Common myeloid progenitor, CD34-positive (primary cell): Measurements from ENCODE around the gene SPNS2.

Source experiments
- CTCF ChIA-PET: fragments of 350-600 bp; sonication (Branson Sonifier 250); formaldehyde crosslinking; loops from one replicate; lab custom pipeline; 2021; ENCODE audit warnings: antibody characterized with exemption; lab: Charles Lee
- POLR2A ChIA-PET: fragments of 350-600 bp; sonication (Branson Sonifier 250); formaldehyde crosslinking; loops from one replicate; lab custom pipeline; 2021; ENCODE audit warnings: antibody characterized with exemption; lab: Charles Lee
- DNase-seq, 3 donors: peaks; one replicate each; pipeline versions ENCODE4 v3.0.0 to v3.0.0-alpha.2; 2013
- H3K27ac ChIP-seq, 2 experiments: 1 replicate in 1 of 2; 2 replicates in 1 of 2; pipeline ENCODE4 v1.7.0; 2013; ENCODE audit warnings: inconsistent platforms in 2 of 2, low read length in 2 of 2, mild to moderate bottlenecking in 2 of 2, low read depth in 1 of 2, moderate library complexity in 1 of 2; ENCODE audit not compliant: severe bottlenecking in 2 of 2, insufficient read depth in 1 of 2, poor library complexity in 1 of 2
- H3K27me3 ChIP-seq, 5 experiments: replicated peaks in 2 of 5; 1 replicate in 3 of 5; 2 replicates in 2 of 5; pipeline versions ENCODE4 v1.6.1 to v1.7.0; 2013; ENCODE audit warnings: low read length in 4 of 5, mild to moderate bottlenecking in 2 of 5, moderate library complexity in 2 of 5, inconsistent platforms in 1 of 5; ENCODE audit not compliant: insufficient read depth in 5 of 5, control insufficient read depth in 4 of 5
- H3K36me3 ChIP-seq, 4 experiments: 1 replicate in 2 of 4; 2 replicates in 2 of 4; pipeline versions ENCODE4 v1.6.1 to v1.7.0; 2013; ENCODE audit warnings: low read length in 3 of 4, control low read depth in 1 of 4, mild to moderate bottlenecking in 1 of 4; ENCODE audit not compliant: control insufficient read depth in 4 of 4, insufficient read depth in 4 of 4
- H3K4me1 ChIP-seq, 4 experiments: 1 replicate in 3 of 4; 2 replicates in 1 of 4; pipeline versions ENCODE4 v1.6.1 to v1.7.1; 2013; ENCODE audit warnings: low read length in 3 of 4, mild to moderate bottlenecking in 3 of 4, control low read depth in 1 of 4, inconsistent platforms in 1 of 4, moderate library complexity in 1 of 4; ENCODE audit not compliant: control insufficient read depth in 4 of 4, insufficient read depth in 4 of 4; ENCODE audit errors: control extremely low read depth in 1 of 4
- H3K4me3 ChIP-seq, 7 experiments: 1 replicate in 4 of 7; 2 replicates in 3 of 7; pipeline versions ENCODE4 v1.5.1 to v1.7.0; 2013; ENCODE audit warnings: mild to moderate bottlenecking in 7 of 7, low read length in 6 of 7, moderate library complexity in 6 of 7, inconsistent platforms in 2 of 7, low read depth in 2 of 7, control low read depth in 1 of 7; ENCODE audit not compliant: insufficient read depth in 4 of 7, control insufficient read depth in 1 of 7; ENCODE audit errors: extremely low read depth in 1 of 7
- H3K9me3 ChIP-seq, 5 experiments: 1 replicate in 4 of 5; 2 replicates in 1 of 5; pipeline versions ENCODE4 v1.6.1 to v1.7.1; 2013; ENCODE audit warnings: low read length in 4 of 5, mild to moderate bottlenecking in 2 of 5, inconsistent platforms in 1 of 5, low read depth in 1 of 5, moderate library complexity in 1 of 5; ENCODE audit not compliant: control insufficient read depth in 4 of 5, insufficient read depth in 2 of 5; ENCODE audit errors: control extremely low read depth in 1 of 5
- WGBS: methylation state at CpG from one replicate; pipeline ENCODE4 v1.1.5; 2013; ENCODE audit not compliant: insufficient coverage; 5-methylcytosine and 5-hydroxymethylcytosine counted together

SPNS2 gene

GRCh38 chr17:4537451-4538235 lies 39.0 kb downstream of the SPNS2 start:
- WGBS: 80% methylated on average over 16 of the region's 19 CpGs
- CTCF ChIA-PET: interaction anchor here (0.6 to 3.5 kb wide), 15 partner anchors 8 to 322 kb away, joined by 3 to 18 read pairs (median 3); partner anchors contain the start of gene SPNS3
- peaks cover 11 to 90% (median 46%) of the 10 kb centered on the region in 4 experiments for H3K36me3 ChIP-seq
- no peaks in the 10 kb centered on the region for H3K9me3 ChIP-seq
- H3K4me1 ChIP-seq: peaks cover 0 to 68% (median 32%) of the 10 kb centered on the region in 4 experiments
- POLR2A ChIA-PET: interaction anchor here (1.1 kb wide), 1 partner anchor 37 kb away, joined by 4 read pairs; no protein-coding TSS in a partner anchor
- no peak overlapping the region for H3K27ac ChIP-seq
- H3K4me3 ChIP-seq: no peak overlapping the region
- no peaks in the 10 kb centered on the region for H3K27me3 ChIP-seq
- DNase-seq: no peak

GRCh38 chr17:4538236-4539002 lies 39.7 kb downstream of the SPNS2 start:
- Histone ChIP-seq H3K4me1 (peaks cover 0 to 60% (median 28%) of the 10 kb centered on the region in 4 experiments), H3K4me3 (no peak overlapping the region), H3K27me3 (no peaks in the 10 kb centered on the region), H3K9me3 (no peaks in the 10 kb centered on the region), H3K27ac (no peak overlapping the region), H3K36me3 (peaks cover 8 to 91% (median 46%) of the 10 kb centered on the region in 4 experiments)
- CTCF ChIA-PET: interaction anchor here (0.6 to 3.5 kb wide), 12 partner anchors 9 to 323 kb away, joined by 3 to 18 read pairs (median 3); partner anchors contain the start of gene SPNS3
- POLR2A ChIA-PET: interaction anchor here (1.1 kb wide), 1 partner anchor 38 kb away, joined by 4 read pairs; no protein-coding TSS in a partner anchor
- DNase-seq: peak in 1 of 3 donors; percentile 24
- WGBS: 55% methylated on average over 6 of the region's 13 CpGs

GRCh38 chr17:4539025-4539424 lies 40.3 kb downstream of the SPNS2 start:
- WGBS: 93% methylated on average over 2 of the region's 8 CpGs
- Histone ChIP-seq H3K27me3 (no peaks in the 10 kb centered on the region), H3K9me3 (no peaks in the 10 kb centered on the region), H3K4me3 (no peak overlapping the region), H3K4me1 (peaks cover 0 to 54% (median 25%) of the 10 kb centered on the region in 4 experiments), H3K36me3 (peaks cover 8 to 93% (median 47%) of the 10 kb centered on the region in 4 experiments), H3K27ac (no peak overlapping the region)
- ChIA-PET CTCF (interaction anchor here (1.0 to 3.5 kb wide), 6 partner anchors 10 to 118 kb away, joined by 3 to 18 read pairs (median 5); partner anchors contain the start of gene SPNS3), POLR2A (interaction anchor here (1.1 kb wide), 1 partner anchor 39 kb away, joined by 4 read pairs; no protein-coding TSS in a partner anchor)
- DNase-seq: peak in 1 of 3 donors; percentile 28

- Histone ChIP-seq H3K27me3 (no peaks in the 10 kb centered on the region), H3K4me1 (peaks cover 0 to 48% (median 23%) of the 10 kb centered on the region in 4 experiments), H3K36me3 (peaks cover 4 to 92% (median 45%) of the 10 kb centered on the region in 4 experiments), H3K9me3 (no peaks in the 10 kb centered on the region), H3K27ac (no peak overlapping the region), H3K4me3 (no peak overlapping the region)
- DNase-seq: no peak
- POLR2A ChIA-PET: no interaction called here
- WGBS: 95% methylated on average over 23 of the region's 26 CpGs
- CTCF ChIA-PET: interaction anchor here (1.0 to 3.5 kb wide), 8 partner anchors 9 to 124 kb away, joined by 3 to 18 read pairs (median 6); partner anchors contain the start of genes GGT6 and MYBBP1A
These were observed 41.0 kb downstream of the SPNS2 start for GRCh38 chr17:4539576-4540223.

GRCh38 chr17:4540224-4540651 lies 41.6 kb downstream of the SPNS2 start:
- no peaks in the 10 kb centered on the region for H3K27me3 ChIP-seq
- H3K27ac ChIP-seq: peak overlapping the region in 1 of 2 experiments; percentile 5
- DNase-seq: peak; percentile 49 to 57 (median 57)
- H3K4me3 ChIP-seq: no peak overlapping the region
- H3K9me3 ChIP-seq: no peaks in the 10 kb centered on the region
- ChIA-PET CTCF (interaction anchor here (1.0 to 4.5 kb wide), 14 partner anchors 13 to 124 kb away, joined by 3 to 19 read pairs (median 4); partner anchors contain the start of genes GGT6 and MYBBP1A), POLR2A (interaction anchor here (0.6 kb wide), 1 partner anchor 119 kb away, joined by 6 read pairs; no protein-coding TSS in a partner anchor)
- 59% methylated on average over 13 of the region's 14 CpGs for WGBS
- peaks cover 0 to 48% (median 23%) of the 10 kb centered on the region in 4 experiments for H3K4me1 ChIP-seq
- peaks cover 4 to 93% (median 45%) of the 10 kb centered on the region in 4 experiments for H3K36me3 ChIP-seq

GRCh38 chr17:4540687-4541327 lies 42.1 kb downstream of the SPNS2 start:
- ChIA-PET POLR2A (interaction anchor here (0.6 kb wide), 1 partner anchor 118 kb away, joined by 6 read pairs; no protein-coding TSS in a partner anchor), CTCF (interaction anchor here (1.0 to 4.5 kb wide), 14 partner anchors 12 to 125 kb away, joined by 3 to 19 read pairs (median 4); partner anchors contain the start of genes GGT6 and MYBBP1A)
- H3K27me3 ChIP-seq: no peaks in the 10 kb centered on the region
- no peak for DNase-seq
- H3K27ac ChIP-seq: peak overlapping the region in 1 of 2 experiments; percentile 5
- 47% methylated on average over 13 of the region's 15 CpGs for WGBS
- peaks cover 0 to 47% (median 23%) of the 10 kb centered on the region in 4 experiments for H3K4me1 ChIP-seq
- peaks cover 4 to 93% (median 46%) of the 10 kb centered on the region in 4 experiments for H3K36me3 ChIP-seq
- H3K4me3 ChIP-seq: no peak overlapping the region
- no peaks in the 10 kb centered on the region for H3K9me3 ChIP-seq
